Pons (tissue), 1 donor: ENCODE data around the gene C5orf34.
"Not testable (repeated sequence)": the region's sequence is repeated elsewhere in the genome, so short reads cannot be mapped to it uniquely, and the experiment has no call there.

Experiments
- DNase-seq: peaks from one replicate; pipeline ENCODE4 v3.0.0-alpha.2; 2016; ENCODE audit warnings: low spot score

Gene C5orf34

DNA sequence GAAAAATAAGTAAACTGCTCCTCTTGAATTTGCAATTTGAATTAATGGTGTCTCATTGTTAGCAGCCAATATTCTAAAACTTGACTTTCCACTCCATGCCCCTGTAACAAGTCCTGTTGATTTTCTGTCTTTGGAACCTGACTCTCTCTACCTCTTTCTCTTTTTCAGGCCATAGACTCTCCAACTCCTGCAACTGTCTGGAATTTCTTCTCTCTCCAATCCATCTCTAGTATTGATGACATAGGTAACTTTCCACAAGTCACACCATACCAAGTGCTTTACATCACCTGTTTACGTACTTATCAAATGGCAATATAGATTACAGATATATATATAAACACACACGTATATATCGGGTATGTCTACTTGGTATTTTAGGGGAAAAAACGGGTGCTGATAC, 923 bp downstream of the C5orf34 start:
- DNase-seq = no peak

DNA sequence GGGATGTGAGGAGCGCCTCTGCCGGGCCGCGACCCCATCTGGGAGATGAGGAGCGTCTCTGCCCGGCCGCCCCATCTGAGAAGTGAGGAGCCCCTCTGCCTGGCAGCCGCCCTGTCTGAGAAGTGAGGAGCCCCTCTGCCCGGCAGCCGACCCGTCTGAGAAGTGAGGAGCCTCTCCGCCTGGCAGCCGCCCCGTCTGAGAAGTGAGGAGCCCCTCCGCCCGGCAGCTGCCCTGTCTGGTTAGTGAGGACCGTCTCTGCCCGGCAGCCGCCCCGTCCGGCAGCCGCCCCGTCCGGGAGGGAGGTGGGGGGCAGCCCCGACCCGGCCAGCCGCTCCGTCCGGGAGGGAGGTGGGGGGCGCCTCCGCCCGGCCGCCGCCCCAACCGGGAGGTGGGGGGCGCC, 3.9 kb downstream of the C5orf34 start:
- not testable (repeated sequence) for DNase-seq

DNA sequence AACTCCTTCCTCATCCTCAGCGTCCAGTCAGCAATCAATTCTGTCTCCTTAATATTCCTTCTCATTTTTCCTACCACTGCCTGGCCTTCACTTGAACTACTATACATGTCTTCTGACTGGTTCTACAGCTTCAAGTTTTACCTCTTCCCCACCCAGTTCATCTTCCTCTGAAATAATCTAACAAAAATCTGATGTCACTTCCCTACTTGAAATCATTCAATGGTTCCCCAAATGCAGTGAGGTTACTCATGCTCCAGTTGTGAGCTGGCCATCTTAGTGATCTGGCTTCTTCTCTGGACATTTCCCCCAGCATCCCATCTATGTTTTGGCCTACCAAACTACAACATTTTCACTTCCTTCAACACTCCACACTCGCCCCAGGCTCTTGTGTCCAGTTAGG, 16.4 kb downstream of the C5orf34 start:
- no peak for DNase-seq

DNA sequence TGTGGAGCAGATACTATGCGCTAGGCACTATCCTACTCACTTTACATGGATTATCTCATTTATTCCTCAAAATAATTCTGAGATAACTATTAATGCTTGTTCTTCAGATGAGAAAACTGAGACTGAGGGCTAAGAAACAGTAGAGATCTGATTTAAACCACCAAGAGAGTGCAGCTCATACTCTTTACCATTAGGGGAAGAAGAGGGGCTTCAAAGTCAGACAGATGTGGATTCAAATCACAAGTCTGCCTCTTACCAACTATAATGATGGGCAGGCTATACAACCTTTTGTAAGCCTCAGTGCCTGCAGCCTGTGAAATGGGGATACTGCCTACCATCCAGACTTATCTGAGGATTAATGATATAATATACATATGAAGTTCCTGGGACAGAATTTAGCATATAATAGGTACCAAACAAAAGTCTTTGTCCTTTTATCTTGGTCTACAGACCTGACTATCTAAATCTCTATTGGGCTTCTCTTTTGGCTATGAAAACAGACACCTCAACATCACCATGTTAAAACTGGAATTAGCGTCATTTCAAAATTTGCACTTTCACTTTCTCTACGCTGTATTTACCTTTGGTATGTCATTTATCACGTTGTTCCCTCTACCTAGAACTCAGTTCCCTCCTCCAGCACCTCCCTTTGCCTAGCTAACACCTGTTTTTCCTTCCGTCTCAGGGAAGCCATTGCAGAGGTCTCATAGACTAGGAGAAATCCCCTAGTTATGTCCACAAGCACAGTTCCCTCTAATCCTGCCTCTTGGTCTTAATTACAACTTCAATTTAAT, 17.4 kb downstream of the C5orf34 start:
- DNase-seq = no peak

- DNase-seq = no peak
Observed at GRCh38 chr5:43491326-43491725, 23.6 kb downstream of the C5orf34 start.

DNA sequence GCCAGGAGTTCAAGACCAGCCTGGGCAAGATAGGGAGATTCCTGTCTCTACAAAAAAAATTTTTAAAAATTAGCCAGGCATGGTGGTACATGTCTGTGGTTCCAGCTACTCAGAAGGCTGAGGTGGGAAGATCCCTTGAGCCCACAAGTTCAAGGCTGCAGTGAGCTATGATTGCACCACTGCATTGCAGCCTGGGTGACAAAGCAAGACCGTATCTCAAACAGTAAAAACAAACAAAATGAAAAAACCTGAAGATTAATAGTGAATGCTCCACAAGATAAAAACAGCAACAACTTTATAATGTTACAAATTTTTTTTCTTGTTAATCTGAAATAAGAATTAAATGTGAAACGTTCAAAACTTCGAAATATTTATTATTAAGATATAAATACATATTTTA, 28.6 kb downstream of the C5orf34 start:
- DNase-seq = no peak

- no peak for DNase-seq
Observed at GRCh38 chr5:43485406-43485805, 29.5 kb downstream of the C5orf34 start.

DNA sequence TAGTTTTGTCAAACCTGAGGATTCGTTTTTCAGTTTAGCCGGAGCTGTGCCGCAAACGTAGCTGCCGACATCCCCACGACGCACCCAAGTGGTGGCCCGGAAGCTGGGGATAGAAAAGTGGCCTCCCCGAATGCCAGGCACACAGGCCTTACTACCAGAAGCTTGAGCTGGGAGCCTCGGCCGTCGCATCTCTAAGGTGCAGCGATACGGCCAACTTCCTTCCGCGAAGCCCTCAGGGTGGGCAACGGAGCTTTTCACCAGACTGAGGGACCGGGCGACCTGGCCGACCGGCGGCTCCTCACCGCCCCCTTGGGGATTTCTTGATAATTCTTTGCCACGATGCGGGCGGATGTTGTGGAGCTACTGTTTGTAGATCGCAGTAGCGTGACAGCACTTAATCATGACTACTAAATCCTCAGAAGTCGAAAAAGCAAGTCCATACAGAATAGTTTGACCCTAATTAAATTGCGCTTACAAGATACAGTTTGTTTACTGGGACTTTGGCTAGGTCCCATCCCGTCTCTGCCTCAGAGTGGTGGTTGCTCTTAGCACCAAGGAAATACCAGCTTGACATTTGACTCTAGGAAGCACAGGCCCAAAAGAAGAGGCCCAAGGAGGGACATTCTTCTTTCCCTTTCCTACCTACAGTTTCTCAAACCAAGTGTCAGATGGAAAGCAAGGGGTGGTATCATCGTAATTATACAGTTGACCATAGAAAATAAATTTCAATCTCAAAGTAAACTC, 30.7 kb downstream of the C5orf34 start:
- DNase-seq = peak; percentile 87

GRCh38 chr5:43483298-43484105, 31.4 kb downstream of the C5orf34 start, which contains the start of gene TMEM267:
TSS of gene TMEM267 (minus strand) at chr5:43483865. CDS start at chr5:43453969, 29,896 bp downstream.
- DNase-seq = peak; percentile 94

GRCh38 chr5:43482490-43483297, 32.3 kb downstream of the C5orf34 start:
- peak; percentile 8 for DNase-seq

DNA sequence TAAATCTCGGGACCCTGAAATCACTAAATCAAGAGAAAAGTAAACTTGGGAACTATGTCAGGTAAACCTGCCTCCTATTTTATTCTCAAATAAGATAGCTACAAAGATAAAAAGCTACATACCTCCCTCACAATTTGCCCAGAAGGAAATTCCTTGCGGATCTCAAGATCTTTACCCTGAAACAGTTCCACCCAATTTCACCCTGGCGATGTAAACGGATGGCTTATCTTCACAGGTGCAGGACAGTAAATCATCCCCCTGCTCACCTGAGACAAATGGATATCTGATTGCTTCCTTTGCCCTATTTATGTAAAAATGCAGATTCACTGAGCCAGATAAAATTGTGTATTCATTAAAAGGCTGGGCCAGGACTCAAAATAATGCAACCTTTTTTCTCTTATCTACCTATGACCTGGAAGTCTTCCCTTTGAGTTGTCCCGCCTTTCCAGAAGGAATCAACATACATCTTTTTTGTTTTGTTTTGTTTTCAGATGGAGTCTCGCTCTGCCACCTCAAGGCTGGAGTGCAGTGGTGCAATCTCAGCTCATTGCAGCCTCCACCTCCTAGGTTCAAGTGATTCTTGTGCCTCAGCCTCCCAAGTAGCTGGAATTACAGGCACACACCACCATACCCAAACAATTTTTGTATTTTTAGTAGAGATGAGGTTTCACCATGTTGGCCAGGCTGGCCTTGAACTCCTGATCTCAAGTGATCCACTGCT, 45.1 kb downstream of the C5orf34 start:
- no peak for DNase-seq

- DNase-seq = no peak
Observed at GRCh38 chr5:43467100-43467499, 47.8 kb downstream of the C5orf34 start.

DNA sequence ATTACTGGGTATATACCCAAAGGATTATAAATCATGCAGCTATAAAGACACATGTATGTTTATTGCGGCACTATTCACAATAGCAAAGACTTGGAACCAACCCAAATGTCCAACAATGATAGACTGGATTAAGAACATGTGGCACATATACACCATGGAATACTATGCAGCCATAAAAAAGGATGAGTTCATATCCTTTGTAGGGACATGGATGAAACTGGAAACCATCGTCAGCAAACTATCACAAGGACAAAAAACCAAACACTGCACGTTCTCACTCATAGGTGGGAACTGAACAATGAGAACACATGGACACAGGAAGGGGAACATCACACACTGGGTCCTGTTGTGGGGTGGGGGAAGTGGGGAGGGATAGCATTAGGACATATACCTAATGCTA, 49.5 kb downstream of the C5orf34 start:
- DNase-seq = not testable (repeated sequence)

- no peak for DNase-seq
Observed at GRCh38 chr5:43461066-43461465, 53.9 kb downstream of the C5orf34 start.

DNA sequence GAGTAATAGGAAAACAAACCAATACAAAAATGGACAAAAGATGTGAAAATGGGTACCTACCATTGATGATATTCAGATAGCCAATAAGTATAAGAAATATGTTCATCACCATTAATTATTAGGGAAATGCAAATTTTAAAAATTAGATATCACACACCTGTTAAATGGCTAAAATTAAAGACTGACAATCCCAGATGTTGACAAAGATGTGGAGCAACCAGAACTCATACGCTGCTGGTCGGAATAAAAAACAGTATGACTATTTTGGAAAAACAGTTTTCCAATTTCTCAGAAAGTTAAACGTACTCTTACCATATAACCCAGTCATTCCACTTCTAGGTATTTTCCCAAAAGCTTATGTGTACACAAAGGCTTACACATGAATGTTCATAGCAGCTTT, 58.4 kb downstream of the C5orf34 start:
- no peak for DNase-seq

GRCh38 chr5:43441575-43441974, 73.4 kb downstream of the C5orf34 start:
- not testable (repeated sequence) for DNase-seq

- DNase-seq = no peak
Observed at GRCh38 chr5:43437062-43437660, 77.8 kb downstream of the C5orf34 start.
